GM13977 (cell line): ENCODE measurements around the gene MTRF1L.

Experiments used
- DNase-seq: peaks from one replicate; pipeline ENCODE4 v3.0.0; 2012; ENCODE audit warnings: low spot score
- in situ Hi-C: fragments of 300-500 bp; cut with MboI; formaldehyde crosslinking; loops from one replicate; pipeline ENCODE4 v1.12.0; 2022; ENCODE audit warnings: low sequenced_read_pairs, low pct_unique_long_range_greater_than_20kb, mixed read lengths, inconsistent platforms; ENCODE audit not compliant: unreplicated experiment
- TF ChIP-seq, protein P1 (sequence below): IDR thresholded peaks from 2 replicates; pipeline ENCODE4 v1.5.1; 2012; ENCODE audit warnings: mild to moderate bottlenecking, control low read depth; ENCODE audit not compliant: insufficient read depth; ENCODE audit errors: extremely low read depth, missing control alignments

MTRF1L gene

DNA sequence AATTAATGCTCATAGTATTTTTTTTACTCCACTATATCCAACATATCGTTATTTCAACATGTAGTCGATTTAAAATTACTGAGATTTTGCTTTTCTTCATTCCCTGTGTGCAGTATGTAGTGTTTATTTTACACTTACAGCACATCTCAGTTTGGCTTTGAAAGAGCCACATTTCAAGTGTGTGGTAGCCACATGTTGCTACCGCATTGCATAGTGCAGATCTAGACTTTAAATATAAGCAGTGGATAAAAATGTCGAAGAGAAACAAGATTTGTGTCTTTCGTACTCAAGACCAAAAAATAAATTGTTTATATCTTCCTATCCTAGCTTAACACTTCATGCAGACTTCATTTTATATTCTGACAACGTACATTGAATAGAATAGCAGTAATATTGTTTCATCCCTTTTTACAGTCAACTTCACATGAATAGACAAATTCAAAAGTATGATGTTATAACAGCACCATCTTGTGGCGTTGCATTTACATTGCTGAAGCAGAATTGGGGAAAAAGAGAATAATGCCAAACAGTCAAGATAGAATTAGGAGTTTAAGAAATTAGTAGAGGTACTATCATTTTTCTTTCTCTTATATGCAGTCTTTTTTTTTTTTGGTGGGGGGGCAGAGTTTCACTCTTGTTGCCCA, 49.5 kb downstream of the MTRF1L start:
- TF ChIP-seq, protein P1, sequence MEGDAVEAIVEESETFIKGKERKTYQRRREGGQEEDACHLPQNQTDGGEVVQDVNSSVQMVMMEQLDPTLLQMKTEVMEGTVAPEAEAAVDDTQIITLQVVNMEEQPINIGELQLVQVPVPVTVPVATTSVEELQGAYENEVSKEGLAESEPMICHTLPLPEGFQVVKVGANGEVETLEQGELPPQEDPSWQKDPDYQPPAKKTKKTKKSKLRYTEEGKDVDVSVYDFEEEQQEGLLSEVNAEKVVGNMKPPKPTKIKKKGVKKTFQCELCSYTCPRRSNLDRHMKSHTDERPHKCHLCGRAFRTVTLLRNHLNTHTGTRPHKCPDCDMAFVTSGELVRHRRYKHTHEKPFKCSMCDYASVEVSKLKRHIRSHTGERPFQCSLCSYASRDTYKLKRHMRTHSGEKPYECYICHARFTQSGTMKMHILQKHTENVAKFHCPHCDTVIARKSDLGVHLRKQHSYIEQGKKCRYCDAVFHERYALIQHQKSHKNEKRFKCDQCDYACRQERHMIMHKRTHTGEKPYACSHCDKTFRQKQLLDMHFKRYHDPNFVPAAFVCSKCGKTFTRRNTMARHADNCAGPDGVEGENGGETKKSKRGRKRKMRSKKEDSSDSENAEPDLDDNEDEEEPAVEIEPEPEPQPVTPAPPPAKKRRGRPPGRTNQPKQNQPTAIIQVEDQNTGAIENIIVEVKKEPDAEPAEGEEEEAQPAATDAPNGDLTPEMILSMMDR = peak; percentile 69
- in situ Hi-C loops = no loop called here
- DNase-seq = peak; percentile 31

DNA sequence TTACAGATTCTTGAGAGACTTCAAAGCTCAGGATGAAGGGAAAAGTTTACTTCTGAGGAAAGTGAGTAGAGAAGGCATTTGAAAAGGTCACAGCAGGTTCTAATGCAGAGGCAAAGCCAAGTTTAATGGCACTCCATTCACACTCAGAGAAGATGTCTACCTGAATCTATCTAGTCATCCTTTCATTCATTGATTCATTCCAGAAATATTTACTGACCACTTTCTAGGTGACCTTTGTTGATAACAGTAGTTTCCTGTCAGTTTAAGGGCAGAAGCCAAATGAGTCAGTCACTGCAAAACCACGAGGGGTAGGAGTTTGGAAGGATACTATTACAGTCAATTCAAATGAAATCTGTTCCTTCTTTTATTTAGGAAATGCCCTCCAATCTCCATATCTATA, 50.5 kb downstream of the MTRF1L start:
- in situ Hi-C loops = no loop called here
- TF ChIP-seq, protein P1 = no peak

GRCh38 chr6:152950240-152950639, 52.3 kb downstream of the MTRF1L start:
- TF ChIP-seq, protein P1 = no peak
- DNase-seq = no peak
- in situ Hi-C loops = no loop called here

More for the DNA sequence above, 50.5 kb downstream of the MTRF1L start:
- DNase-seq = no peak

GRCh38 chr6:152948150-152948768, 54.2 kb downstream of the MTRF1L start:
- in situ Hi-C loops = no loop called here
- DNase-seq = peak; percentile 34
- TF ChIP-seq, protein P1 = peak; percentile 68

- in situ Hi-C loops = no loop called here
- no peak for DNase-seq
- TF ChIP-seq, protein P1 = no peak
Measured at GRCh38 chr6:152946995-152947394, 55.5 kb downstream of the MTRF1L start.

GRCh38 chr6:152946484-152946883, 56.0 kb downstream of the MTRF1L start:
- TF ChIP-seq, protein P1 = no peak
- DNase-seq = no peak
- in situ Hi-C loops = no loop called here
